T-helper 2 cell treated with Interferon-gamma antibody and Interleukin-4, amounts not matched to agents 100 ng/mL and 5 ng/mL, for 36 hours (primary cell): ENCODE results near the gene OTOGL. TPM values are rescaled to one million over a fixed set of nuclear protein-coding genes. Genes with fewer than 3 reads are reported as not detected.
"Not testable (repeated sequence)": the region's sequence is repeated elsewhere in the genome, so short reads cannot be mapped to it uniquely, and the experiment has no call there.

Experiments
- intact Hi-C: fragments of 100-400 bp; cut with micrococcal nuclease; formaldehyde crosslinking; loops from one replicate; pipeline ENCODE4 v1.15.1; 2023
- total RNA-seq: library from RNA; stranded (reverse); gene quantifications from 2 replicates; pipeline ENCODE4 v1.2.3, GENCODE V29; 2022

OTOGL gene
- total RNA-seq, 1 donor from 2014 or later: not detected

DNA sequence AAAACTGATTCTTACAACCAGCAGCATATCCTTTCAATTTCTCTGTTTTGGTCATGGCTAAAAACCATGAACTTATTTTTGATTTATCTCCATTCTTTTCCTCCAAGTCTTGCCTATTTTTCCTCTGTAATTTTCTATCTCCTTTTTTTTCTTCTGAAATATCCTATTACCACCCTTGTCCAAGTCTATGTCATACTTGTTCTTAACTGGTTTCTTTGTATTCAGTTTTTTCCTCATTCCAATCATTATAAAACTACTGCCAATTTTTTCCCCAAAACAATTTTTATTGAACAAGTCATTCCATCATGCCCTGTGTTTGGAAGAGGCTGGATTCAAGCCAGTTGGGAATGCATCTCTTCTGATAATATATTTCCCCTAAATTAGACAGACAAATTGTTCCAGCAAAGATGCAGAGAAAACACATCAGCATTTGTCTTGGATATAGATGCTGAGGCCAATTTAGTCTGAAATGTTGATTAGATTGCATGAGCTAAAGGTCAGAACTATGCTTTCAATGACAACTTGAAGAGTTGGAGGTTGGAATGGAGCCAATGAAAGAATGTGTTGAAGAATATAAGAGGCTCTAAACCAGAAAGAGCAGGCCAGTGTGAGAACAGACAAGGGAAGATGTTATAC is 30.7 kb downstream of the OTOGL start:
- intact Hi-C loops: no loop called here

DNA sequence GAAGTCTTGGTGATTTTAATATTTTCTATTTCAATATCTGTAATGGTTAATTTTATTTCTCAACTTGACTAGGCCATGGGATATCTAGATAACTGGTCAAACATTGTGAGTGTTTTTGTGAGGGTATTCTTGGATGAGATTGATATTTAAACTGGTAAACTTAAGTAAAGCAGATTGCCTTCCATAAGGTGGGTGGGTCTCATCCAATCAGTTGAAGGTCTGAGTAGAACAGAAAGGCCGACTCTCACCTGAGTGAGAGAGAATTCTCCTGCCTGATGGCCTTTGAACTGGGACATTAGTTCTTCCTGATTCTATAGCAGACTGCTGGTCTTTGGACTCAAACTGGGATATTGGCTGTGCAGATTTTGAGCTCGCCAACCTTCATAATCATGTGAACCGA is 36.3 kb downstream of the OTOGL start:
- intact Hi-C loops: no loop called here

DNA sequence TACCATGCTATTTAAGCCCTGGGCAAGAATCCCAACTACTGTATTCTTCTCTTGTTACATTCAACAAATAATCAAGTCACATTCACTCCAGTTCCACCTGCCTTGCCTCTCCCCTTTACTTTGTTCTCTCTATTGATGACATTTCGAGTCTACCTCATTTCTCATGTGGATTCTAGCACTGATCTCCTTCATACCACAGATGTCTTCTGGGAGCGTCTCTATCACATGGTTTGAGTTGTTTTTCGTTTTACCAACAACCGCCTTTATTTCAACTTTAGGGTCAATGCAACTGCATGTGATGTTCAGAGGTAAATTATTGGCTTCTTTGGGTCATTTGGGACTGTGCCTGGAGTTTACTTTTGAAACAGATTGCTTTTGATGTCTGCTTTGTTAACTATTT is 40.7 kb downstream of the OTOGL start:
- intact Hi-C loops: no loop called here

DNA sequence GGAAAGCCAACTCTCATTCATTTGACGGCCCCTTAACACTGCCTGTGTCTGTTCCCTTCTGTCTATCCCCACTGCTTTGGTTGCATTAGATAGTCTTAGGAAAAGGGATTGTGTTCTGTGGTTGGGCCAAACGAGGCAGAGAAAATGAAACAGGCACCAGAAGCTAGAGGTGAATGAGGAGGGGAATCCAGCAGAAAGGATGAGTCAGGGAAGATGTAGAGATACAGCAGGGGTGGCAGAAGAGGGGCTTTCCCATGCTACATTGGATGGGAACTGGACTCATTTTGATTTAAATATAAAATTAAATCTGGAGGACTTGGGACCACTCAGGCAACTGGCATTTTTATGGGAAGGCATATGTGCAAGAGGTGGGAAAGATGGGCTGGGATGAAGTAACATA is 43.3 kb downstream of the OTOGL start:
- intact Hi-C loops: no loop called here

DNA sequence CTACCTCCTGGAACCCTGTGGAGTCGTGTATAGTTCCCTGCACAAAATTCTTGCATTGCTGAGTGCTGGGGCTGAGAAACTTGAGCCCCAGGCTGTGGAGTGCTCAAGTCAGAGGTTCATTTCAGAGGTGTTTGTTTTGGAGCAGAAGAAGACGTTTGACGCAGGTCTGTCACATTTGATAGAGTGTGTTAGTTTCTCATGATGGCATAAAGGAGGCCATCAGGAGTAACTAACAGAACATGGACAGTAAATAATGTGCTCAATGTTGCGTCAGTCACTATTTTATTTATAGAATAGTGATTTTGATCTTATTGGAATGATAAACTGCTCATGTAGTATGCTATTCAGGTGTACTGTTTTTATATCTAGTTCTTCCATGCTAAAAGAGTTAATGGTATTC is 44.2 kb downstream of the OTOGL start:
- intact Hi-C loops: no loop called here

DNA sequence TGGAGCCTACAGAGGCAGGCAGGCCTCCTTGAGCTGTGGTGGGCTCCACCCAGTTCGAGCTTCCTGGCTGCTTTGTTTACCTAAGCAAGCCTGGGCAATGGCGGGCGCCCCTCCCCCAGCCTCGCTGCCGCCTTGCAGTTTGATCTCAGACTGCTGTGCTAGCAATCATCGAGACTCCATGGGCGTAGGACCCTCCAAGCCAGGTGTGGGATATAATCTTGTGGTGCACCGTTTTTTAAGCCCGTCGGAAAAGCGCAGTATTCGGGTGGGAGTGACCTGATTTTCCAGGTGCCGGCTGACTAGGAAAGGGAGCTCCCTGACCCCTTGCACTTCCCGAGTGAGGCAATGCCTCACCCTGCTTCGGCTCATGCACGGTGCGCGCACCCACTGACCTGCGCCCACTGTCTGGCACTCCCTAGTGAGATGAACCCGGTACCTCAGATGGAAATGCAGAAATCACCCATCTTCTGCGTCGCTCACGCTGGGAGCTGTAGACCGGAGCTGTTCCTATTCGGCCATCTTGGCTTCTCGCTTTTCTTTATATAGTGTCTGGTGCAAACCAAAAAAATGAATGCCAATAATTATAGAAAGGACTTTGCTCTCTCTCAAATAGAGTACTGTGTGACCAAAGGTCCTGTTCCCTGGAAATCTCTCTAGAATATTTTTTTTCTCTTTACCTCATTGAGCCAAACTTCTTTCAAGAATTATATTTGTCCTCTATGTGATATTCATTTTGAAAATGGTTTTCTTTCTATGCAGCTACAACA is 50.4 kb downstream of the OTOGL start:
- intact Hi-C loops: not testable (repeated sequence)

DNA sequence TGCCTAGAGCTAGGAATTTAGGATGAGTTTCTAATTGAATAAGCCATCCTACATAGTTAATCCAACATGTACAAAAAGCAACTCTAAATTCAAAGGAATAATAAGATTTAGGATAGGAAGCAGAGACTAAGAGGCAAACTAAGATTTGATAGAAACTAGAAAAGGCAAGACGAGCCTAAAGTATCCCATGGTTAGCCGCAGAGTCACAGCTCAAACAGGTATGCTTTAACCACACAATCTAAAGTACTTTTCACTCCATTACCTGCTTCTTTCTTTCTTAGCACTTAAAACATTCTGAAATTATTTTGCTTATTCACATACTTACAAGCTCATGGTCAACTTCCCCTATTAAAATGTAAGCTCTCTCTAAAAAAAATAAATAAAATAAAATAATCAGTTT is 51.8 kb downstream of the OTOGL start:
- intact Hi-C loops: no loop called here

DNA sequence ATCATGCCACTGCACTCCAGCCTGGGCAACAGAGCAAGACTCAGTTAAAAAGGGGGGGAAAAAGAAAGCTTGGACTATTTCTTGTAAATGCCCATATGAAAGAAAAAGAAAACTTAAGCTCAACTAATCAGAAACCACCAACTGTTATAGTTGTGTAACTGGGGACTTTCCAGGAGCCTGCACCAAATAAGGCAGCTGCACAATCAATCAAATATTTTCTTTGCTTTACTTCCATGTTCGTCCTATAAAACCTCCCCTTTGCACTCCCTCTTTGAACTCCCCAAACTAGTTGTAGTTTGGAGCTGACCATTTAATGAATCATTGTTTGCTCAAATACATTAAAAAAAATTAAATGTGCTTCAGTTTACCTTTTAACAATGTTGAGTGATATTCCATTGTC is 54.9 kb downstream of the OTOGL start:
- intact Hi-C loops: no loop called here

DNA sequence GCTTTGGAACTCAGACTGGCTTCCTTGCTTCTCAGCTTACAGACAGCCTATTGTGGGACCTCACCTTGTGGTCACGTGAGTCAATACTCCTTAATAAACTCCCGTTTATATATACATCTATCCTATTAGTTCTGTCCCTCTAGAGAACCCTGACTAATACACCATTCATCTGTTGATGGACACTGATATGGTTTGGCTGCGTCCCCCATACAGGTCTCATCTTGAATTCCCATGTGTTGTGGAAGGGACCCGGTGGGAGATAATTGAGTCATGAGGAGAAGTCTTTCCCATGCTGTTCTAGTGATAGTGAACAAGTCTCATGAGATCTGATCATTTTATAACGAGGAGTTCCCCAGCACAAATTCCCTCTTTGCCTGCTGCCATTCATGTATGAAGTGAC is 57.0 kb downstream of the OTOGL start:
- intact Hi-C loops: no loop called here

DNA sequence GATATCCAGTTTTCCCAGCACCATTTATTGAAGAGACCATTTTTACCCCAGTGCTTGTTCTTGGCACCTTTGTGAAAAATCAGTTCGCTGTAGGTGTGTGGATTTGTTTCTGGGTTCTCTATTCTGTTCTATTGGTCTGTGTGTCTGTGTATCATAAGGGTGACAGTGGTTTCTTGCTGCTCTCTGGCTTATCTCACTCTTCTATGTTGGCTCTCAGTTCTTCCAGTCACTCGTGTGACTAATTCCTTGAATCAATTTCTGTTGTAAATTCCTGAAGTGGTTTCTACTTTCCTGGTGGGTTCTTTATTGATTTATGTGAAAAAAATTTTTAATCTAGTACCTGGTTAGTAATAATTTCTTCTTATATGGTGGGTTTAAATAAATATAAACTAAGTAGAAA is 58.3 kb downstream of the OTOGL start:
- intact Hi-C loops: no loop called here

DNA sequence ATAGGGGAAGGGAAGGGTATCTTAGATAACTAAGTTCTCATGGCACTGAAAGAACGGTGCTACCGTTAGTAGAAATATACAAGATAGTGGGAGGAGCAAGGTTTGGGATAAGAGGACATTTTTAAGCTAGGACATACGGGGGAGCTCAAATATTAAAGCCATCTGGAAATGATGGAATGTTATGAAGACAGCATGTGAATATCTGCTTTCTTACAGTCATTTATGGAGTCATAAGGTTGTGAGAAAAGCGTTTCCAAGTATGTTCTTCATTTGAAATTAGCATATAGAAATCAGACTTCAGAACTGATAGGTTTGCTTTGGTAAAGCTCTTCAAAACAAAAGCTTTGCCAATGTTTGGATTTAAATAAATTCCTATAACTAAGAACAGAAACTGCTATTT is 62.3 kb downstream of the OTOGL start:
- intact Hi-C loops: no loop called here

DNA sequence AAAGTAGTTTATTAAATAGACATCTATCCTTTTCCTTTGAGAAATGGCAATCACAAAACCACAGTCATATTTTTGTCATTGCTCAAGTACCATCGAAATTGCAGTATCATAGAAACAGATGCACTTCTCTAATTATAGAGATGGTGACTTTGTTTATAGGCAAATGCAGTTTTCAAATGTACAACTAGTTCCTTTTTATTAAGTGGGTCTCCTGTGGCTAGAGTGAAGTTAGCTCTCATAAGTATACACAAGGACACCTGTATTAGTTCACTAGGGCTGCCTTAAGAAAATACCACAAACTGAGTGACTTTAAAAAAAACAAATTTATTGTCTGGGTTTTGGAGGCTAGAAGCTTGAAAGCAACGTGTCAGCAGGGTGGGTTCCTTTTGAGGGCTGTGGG is 62.8 kb downstream of the OTOGL start:
- intact Hi-C loops: no loop called here

DNA sequence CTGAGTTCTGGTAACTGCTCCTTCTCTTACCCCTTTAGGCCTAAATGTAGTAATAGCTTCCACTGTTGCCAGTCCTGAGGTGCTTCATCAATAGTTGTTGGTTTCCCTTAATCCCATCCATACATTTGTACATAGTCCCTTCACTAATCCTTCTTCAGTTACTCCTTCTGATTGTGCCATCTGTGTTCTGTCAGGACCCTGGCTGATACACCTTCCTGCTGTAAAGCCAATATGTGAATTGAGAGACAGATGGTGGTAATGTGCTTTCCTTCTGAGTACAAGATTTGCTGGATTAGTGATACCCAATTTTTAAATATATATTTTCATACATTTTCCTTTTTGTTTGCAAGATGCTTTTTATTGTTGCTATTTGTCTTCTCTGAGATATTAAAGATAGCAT is 66.4 kb downstream of the OTOGL start:
- intact Hi-C loops: no loop called here

DNA sequence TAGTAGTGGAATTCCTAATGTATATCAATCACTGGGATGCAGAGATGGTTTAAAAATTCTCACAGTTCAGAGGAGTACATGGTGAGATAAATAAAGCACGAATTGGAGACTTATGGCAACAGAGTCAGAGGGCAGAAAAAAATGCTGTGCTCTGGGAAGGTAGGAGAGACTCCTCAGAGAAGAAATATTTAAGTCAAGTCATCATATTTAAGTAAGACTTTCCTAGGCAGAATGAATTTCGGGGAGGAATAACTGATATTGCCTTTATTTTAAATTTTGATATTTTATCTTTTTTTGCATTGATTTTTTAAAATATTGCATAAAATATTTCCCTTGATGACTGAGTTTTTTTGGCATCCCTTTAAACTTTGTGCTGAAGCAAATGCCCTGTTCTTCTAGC is 67.4 kb downstream of the OTOGL start:
- intact Hi-C loops: no loop called here

DNA sequence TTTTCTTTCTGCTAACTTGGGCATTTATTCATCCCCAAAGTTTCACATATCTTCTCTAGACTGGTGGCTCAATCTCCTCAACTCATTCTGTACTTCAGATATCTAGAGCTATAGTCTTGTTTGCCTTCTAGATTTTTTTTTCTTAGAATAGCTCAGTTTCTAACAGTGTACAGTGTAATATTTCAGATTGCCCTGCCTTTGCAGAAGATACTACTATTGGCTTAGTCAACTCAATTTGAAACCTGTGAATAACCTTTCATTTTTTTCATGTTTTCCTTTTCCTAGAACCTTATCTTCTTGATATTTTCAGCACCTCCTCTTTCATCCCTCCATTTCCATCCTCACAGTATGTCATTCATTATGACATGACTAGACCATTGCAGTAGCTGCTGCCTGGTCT is 69.6 kb downstream of the OTOGL start:
- intact Hi-C loops: no loop called here

DNA sequence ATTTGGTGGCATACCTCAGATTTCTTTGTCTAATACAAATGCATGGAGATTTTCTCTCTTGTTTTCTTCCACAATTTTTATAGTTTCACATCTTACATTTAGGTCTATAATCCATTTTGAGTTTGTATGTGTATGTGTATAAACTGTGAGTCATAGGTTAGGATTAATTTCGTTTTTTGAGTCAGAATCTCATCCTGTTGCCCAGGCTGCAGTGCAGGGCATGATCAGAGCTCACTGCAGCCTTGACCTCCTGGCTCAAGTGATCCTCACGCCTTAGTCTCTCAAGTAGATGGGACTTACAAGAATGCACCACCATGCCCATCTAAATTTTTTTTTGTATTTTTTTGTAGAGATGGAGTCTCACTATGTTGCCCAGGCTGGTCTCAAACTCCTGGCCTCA is 71.6 kb downstream of the OTOGL start:
- intact Hi-C loops: no loop called here

DNA sequence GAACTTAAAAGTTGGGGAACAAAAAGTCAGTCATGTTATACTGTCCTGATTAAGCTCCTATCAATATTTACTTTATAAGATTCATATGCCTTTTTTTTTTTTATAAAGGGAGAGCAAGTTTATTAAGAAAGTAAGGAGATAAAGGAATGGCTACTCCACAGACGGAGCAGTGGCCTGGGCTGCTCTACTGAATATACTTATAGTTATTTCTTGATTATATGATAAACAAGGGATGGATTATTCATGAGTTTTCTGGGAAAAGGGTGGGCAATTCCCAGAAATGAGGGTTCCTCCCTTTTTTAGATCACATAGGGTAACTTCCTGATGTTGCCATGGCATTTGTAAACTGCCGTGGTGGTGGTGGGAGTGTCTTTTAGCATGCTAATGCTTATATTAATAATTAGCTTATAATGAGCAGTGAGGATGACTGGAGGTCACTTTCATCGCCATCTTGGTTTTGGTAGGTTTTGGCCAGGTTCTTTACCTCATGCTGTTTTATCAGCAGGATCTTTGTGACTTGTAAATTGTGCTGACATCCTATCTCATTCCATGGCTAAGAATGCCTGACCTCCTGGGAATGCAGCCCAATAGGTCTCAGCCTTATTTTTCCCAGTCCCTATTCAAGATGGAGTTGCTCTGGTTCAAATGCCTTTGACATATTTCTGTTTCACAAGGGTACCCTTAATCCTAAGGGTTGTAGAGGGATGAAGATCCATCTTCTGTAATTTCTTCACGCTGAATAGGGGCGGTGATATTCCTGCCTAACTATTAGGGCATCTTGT is 73.9 kb downstream of the OTOGL start:
- intact Hi-C loops: no loop called here

DNA sequence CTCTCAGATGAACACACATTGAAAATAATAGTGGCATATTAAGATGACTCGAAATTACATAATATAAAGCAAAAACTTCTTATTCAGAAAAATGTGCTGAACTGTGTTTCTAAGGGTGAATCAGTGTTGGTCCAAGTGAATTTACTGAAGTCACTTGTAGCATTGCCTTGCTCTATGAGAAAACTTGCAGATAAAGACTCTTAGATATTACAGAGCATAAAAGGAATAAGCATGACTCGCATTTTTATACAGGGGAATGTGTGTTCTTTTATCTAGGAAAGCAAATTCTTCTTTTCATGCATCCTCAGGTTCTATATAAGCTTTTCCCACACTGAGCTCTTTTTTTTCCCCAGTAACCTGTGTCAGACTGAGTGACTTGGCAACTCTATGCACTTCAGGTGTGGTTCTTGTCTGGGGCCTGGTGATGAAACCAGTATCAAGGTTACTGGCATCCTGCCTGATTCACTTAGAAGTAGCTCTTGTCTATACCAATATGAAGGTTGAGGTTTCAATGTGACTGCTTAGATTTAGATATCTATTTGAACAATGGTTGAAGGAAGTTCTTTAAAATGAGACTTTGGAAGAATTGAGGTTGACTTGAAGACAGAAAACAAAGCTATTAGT is 76.1 kb downstream of the OTOGL start:
- intact Hi-C loops: no loop called here

DNA sequence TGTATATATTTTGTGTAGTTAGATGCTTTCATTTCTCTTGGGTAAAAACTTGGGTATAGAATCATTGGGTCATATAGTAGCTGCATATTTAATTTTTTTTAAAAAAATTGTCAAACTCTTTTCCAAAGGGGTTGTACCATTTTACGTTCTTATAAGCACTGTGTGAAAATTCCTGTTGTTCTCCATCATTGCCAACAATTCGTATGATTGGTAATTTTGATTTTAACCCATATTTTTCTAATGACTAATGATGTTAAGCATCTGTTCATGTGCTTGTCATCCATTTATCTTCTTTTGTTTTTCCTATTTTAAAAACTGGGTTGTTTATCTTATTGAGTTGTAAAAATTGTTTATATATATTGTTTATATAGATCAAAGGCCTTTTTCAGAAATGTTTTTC is 77.4 kb downstream of the OTOGL start:
- intact Hi-C loops: no loop called here

DNA sequence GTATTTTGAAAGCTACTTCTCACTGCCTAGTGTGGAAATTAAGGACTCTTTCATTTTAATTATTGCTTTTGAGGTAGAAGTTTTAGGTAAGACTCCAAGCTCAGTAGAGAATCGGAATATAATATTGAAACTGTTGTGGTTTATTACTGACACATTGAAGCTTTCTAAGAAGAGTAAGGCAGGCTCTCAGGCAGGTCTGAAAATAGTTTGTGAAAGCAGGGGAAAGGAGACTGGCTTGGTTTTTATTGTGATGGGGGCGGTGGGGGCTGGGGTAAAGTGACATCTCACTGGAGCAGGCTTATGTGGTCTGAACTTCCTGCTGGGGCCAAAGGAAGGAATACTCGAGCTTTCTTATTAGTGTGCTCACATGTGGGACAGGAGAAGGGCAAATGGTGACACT is 79.5 kb downstream of the OTOGL start:
- intact Hi-C loops: no loop called here

DNA sequence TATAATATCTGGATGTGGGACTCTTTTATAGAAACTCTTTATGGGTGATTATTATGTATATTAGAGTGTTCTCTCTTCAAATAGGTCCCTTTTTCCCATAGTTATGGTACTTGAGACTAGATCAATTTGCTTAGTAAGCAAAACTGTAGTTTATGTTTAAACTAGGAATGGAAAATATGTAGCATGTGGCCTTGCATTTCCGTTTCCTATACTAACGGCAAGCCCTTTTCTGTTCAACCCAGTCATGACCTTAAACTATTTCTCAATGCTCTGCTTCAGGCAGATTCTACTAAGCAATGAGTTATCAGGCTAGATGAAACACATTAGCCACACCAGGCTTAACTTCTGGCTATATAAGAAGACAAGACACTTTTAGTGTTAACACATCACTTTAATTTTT is 84.6 kb downstream of the OTOGL start:
- intact Hi-C loops: loop anchor here (10.0 kb wide), 1 partner anchor 389 kb away; no protein-coding TSS in a partner anchor

DNA sequence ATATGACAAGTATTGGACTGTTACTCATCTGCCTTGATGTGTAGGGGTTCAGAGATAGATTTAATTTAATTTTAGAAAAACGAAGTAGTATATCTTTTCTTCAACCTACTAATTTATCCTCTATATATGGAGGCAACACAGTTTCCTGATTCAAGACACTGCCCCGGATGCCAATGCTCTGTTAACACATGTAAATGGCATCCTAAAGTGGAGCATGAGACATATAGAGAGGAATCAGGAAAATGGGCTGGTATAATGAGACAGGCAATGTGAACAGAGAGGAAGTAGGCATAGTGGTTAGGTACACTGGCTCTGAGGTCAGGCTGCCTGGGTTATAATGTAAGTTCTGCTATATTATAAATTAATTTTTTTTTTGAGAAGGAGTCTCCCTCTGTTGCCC is 85.6 kb downstream of the OTOGL start:
- intact Hi-C loops: loop anchor here (10.0 kb wide), 1 partner anchor 390 kb away; no protein-coding TSS in a partner anchor
